ENCODE results near the gene PTGR3. TPM values are rescaled to one million over a fixed set of nuclear protein-coding genes. Genes with fewer than 3 reads are reported as not detected.

PTGR3 gene
- total and polyA plus RNA-seq, 9 donors, result 15.4 to 55.7 (median 30.5) TPM

DNA sequence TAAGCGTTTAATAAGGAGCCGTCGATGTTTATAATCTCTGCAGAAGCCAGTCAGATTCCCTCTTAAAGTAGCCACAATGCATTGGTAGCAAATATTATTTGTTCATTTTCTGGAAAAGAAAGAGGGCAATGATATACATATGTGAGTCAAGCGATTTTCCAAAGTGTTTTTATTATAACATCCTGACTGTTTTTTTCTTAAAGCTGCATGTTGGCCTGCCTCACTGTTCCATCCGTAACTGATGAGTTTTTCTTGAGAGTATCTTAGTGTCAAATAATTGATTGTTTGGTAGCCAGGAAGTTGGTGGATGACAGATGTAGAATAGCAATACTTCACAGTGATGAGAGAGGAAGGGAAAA lies 5.4 kb upstream of the PTGR3 start:
- intact Hi-C loops (cut with DNase I), result loop anchor here in 2 of 4 donors (5.0 kb wide), 2 partner anchors 33 to 38 kb away; no protein-coding TSS in a partner anchor
- DNase-seq, result no peak
- 12 to 41% (median 25%) methylated on average over 5 of the region's 5 CpGs for WGBS, 3 donors
- no peak overlapping the region for H3K4me3 ChIP-seq
- peak overlapping the region in 1 of 2 donors; percentile 68 for H3K27ac ChIP-seq
- H3K27me3 ChIP-seq, result no peaks in the 10 kb centered on the region
- no peaks in the 10 kb centered on the region for H3K36me3 ChIP-seq
- H3K4me1 ChIP-seq (ENCODE audit: insufficient read depth), result peaks cover 18% of the 10 kb centered on the region
- H3K9me3 ChIP-seq, result no peaks in the 10 kb centered on the region
- TF ChIP-seq EP300 (IDR thresholded peaks at IDR 0.05) (no peak), POLR2A (IDR thresholded peaks at IDR 0.05) (no peak)
- TF ChIP-seq, protein P1, sequence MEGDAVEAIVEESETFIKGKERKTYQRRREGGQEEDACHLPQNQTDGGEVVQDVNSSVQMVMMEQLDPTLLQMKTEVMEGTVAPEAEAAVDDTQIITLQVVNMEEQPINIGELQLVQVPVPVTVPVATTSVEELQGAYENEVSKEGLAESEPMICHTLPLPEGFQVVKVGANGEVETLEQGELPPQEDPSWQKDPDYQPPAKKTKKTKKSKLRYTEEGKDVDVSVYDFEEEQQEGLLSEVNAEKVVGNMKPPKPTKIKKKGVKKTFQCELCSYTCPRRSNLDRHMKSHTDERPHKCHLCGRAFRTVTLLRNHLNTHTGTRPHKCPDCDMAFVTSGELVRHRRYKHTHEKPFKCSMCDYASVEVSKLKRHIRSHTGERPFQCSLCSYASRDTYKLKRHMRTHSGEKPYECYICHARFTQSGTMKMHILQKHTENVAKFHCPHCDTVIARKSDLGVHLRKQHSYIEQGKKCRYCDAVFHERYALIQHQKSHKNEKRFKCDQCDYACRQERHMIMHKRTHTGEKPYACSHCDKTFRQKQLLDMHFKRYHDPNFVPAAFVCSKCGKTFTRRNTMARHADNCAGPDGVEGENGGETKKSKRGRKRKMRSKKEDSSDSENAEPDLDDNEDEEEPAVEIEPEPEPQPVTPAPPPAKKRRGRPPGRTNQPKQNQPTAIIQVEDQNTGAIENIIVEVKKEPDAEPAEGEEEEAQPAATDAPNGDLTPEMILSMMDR (IDR thresholded peaks at IDR 0.05), result no peak

GRCh38 chr18:75213611-75214331 lies 4.8 kb upstream of the PTGR3 start:
- H3K4me1 ChIP-seq (ENCODE audit: insufficient read depth), result peaks cover 17% of the 10 kb centered on the region
- intact Hi-C loops (cut with DNase I), result loop anchor here in 2 of 4 donors (5.0 kb wide), 2 partner anchors 34 to 39 kb away; no protein-coding TSS in a partner anchor

GRCh38 chr18:75212751-75213090 lies 3.8 kb upstream of the PTGR3 start:
- intact Hi-C loops (cut with DNase I), result loop anchor here in 2 of 4 donors (5.0 kb wide), 2 partner anchors 35 to 40 kb away; no protein-coding TSS in a partner anchor
- Histone ChIP-seq H3K4me3 (peak overlapping the region; percentile 71), H3K4me1 (ENCODE audit: insufficient read depth) (peaks cover 12% of the 10 kb centered on the region), H3K36me3 (no peaks in the 10 kb centered on the region), H3K27ac (peak overlapping the region; percentile 80 to 82), H3K9me3 (no peaks in the 10 kb centered on the region), H3K27me3 (no peaks in the 10 kb centered on the region)
- DNase-seq, result no peak
- TF ChIP-seq POLR2A (IDR thresholded peaks at IDR 0.05) (no peak), EP300 (IDR thresholded peaks at IDR 0.05) (no peak)
- TF ChIP-seq, protein P1 (IDR thresholded peaks at IDR 0.05), result no peak
- WGBS, 3 donors, result 4 to 16% (median 9%) methylated on average over 5 of the region's 5 CpGs

More at GRCh38 chr18:75213611-75214331, 4.8 kb upstream of the PTGR3 start:
- TF ChIP-seq EP300 (IDR thresholded peaks at IDR 0.05) (no peak), POLR2A (IDR thresholded peaks at IDR 0.05) (no peak)
- TF ChIP-seq, protein P1 (IDR thresholded peaks at IDR 0.05), result no peak
- H3K27me3 ChIP-seq, result no peaks in the 10 kb centered on the region
- WGBS, 3 donors, result 5 to 17% (median 5%) methylated on average over 5 of the region's 5 CpGs
- peak overlapping the region; percentile 71 for H3K4me3 ChIP-seq
- no peaks in the 10 kb centered on the region for H3K9me3 ChIP-seq
- no peak for DNase-seq
- peak overlapping the region in 1 of 2 donors; percentile 45 for H3K27ac ChIP-seq
- H3K36me3 ChIP-seq, result no peaks in the 10 kb centered on the region

- no peak for TF ChIP-seq POLR2A (IDR thresholded peaks at IDR 0.05)
- WGBS, 3 donors, result 0 to 1% (median 1%) methylated on average over 29 to 38 of the region's 38 CpGs
- Histone ChIP-seq H3K36me3 (no peaks in the 10 kb centered on the region), H3K9me3 (no peaks in the 10 kb centered on the region), H3K27ac (peak overlapping the region; percentile 80 to 82), H3K27me3 (no peaks in the 10 kb centered on the region), H3K4me3 (peak overlapping the region; percentile 71), H3K4me1 (ENCODE audit: insufficient read depth) (peaks cover 10% of the 10 kb centered on the region)
- intact Hi-C loops (cut with DNase I), result loop anchor here in 2 of 4 donors (5.0 kb wide), 2 partner anchors 35 to 40 kb away; no protein-coding TSS in a partner anchor
- DNase-seq, result peak; percentile 43 to 72 (median 64)
These were observed 3.2 kb upstream of the PTGR3 start for GRCh38 chr18:75211953-75212750.
